K562 (cell line): ENCODE data around the gene PHF1.

Source experiments
- POLR2B ChIP-seq: fragments of 450-650 bp; IDR thresholded peaks from 2 replicates; pipeline ENCODE4 v1.6.1; 2018; ENCODE audit warnings: low read depth; ENCODE audit not compliant: partially characterized antibody
- SIX5 ChIP-seq, 2 experiments: IDR thresholded peaks; 2 replicates each; pipeline ENCODE4 v1.6.1; 2011; ENCODE audit warnings: low read length in 2 of 2, borderline replicate concordance in 1 of 2, low read depth in 1 of 2, mild to moderate bottlenecking in 1 of 2, moderate library complexity in 1 of 2; ENCODE audit not compliant: insufficient read depth in 1 of 2

GRCh38 chr6:33417128-33417902, 6.5 kb downstream of the PHF1 start:
- TF ChIP-seq POLR2B, result no peak
- TF ChIP-seq SIX5 (IDR thresholded peaks at IDR 0.05; ENCODE audit: borderline replicate concordance in 1 of 2, insufficient read depth in 1 of 2, low read depth in 1 of 2, low read length in 2 of 2), result no peak
